Adipose tissue (tissue), 3 donors: ENCODE measurements around the gene FARSA. TPM values are rescaled to one million over a fixed set of nuclear protein-coding genes. Genes with fewer than 3 reads are reported as not detected.

ENCODE experiments used
- H3K27ac ChIP-seq: one replicate; pipeline ENCODE4 v1.5.1; 2013; ENCODE audit warnings: low read depth, low read length
- WGBS, 3 donors: extraction: QIAGEN DNeasy Blood & Tissue Kit; methylation state at CpG; one replicate each; pipeline ENCODE4 v1.1.7; 2013; 5-methylcytosine and 5-hydroxymethylcytosine counted together
- polyA plus RNA-seq, 3 donors: library from polyadenylated mRNA; stranded (reverse); fragments of 200-250 nt; gene quantifications; one replicate each; pipeline ENCODE4 v1.2.3, GENCODE V29; 2013
- donor health status: healthy with polysubstance abuse.
- donor health status: Bipolar disorder and iron deficiency.
- donor health status: healthy.

The FARSA gene
- polyA plus RNA-seq, 3 donors, result 34.0 to 47.6 (median 35.0) TPM

DNA sequence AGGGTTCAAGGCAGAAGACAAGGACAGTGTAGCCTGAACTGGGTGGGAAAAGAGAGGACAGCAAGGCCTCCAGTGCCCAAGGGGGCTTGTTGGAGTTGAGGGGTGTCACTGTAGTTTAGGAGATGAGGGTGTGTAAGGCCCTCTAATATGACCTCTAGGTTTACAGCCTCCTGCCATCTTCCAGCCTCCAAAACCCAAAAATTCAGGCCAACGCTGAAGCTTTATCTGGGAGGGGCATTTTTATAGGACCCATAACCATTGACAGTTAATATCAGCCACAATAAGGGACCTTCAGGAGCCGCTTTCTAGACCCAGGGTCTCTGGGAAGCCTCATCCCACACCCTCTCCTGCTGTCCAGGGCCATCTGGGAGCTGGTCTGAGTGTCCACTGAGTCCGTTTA is 49.3 kb downstream of the FARSA start:
- WGBS, 3 donors, result 92 to 95% (median 95%) methylated on average over 3 of the region's 3 CpGs

DNA sequence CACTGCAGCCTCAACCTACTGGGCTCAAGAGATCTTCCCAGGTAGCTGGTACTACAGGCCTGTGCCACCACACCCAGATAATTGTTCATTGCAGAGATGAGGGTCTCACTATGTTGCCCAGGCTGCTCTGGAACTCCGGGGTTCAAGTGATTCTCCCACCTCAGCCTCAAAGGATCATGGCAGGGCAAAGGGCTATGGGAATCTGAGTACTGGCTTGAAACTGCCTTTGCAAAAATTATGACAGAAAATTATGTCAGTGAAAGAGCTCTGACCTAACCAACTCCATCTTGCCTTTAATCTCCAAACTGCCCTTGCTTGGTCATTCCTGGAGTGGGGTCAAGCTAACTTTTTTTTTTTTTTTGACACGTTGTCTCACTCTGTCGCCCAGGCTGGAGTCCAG is 50.9 kb downstream of the FARSA start:
- H3K27ac ChIP-seq, result no peak overlapping the region
- WGBS, 3 donors, result 73 to 85% (median 75%) methylated on average over 3 of the region's 3 CpGs

More for the DNA sequence above, 49.3 kb downstream of the FARSA start:
- no peak overlapping the region for H3K27ac ChIP-seq

GRCh38 chr19:12881172-12881808 is 52.2 kb downstream of the FARSA start, which contains the start of gene DNASE2:
TSS of gene DNASE2 (minus strand) at chr19:12881449. CDS start at chr19:12881375, 74 bp downstream.
- WGBS, 3 donors, result 0% methylated on average over 34 to 38 of the region's 38 CpGs

DNA sequence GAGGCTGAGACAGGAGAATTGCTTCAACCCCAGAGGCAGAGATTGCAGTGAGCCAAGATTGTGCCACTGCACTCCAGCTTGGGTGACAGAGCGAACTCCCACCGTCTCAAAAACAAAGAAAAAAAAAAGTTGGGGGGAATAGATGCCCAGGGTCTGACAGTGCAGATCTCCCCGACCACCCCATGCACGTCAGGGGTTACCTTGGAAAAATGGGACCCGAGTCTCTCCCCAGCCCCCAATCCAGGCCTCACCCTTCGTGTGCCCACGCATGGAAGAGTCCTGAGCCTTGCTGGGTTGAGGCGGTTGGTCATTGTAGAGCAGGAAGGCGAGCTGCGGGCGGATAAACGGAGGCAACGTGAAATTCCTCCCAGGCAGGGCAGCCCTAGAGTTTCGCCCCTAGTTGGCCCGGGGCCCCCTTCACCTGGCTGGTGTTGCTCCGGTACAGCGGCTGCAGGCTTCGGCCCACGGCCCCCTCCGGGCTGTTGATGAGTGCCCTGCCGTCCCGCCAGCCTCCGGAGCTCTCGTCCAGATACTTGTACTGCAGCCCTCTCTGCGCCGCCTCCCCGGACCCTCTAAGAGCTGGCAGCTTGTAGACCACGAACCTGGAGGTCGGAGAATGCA is 52.9 kb downstream of the FARSA start:
- 7 to 20% (median 18%) methylated on average over 29 of the region's 29 CpGs for WGBS, 3 donors
- H3K27ac ChIP-seq, result no peak overlapping the region

More at GRCh38 chr19:12881172-12881808, 52.2 kb downstream of the FARSA start, which contains the start of gene DNASE2:
- no peak within 1 kb of the TSS for H3K27ac ChIP-seq

DNA sequence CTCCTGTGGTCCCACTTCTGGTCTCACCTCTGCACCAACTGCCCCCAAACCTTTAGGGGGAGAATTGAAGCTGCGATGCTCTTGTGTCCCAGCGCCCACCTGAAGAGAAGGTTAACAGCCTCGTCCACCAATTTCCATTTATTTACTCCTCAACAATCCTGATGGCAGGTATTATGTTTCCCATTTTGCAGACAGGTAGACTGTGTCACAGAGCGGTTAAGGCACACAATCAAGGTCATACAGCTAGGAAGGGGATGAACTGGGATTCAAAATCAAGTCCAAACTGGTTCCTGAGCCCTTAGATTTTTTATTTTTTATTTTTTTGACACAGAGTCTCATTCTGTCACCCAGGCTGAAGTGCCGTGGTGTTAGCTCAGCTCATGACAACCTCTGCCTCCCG is 58.4 kb downstream of the FARSA start:
- 92 to 98% (median 95%) methylated on average over 6 of the region's 6 CpGs for WGBS, 3 donors

GRCh38 chr19:12873891-12874745 is 59.4 kb downstream of the FARSA start:
- H3K27ac ChIP-seq, result no peak overlapping the region
- WGBS, 3 donors, result 83 to 91% (median 90%) methylated on average over 68 to 86 of the region's 86 CpGs

More for the DNA sequence above, 58.4 kb downstream of the FARSA start:
- no peak overlapping the region for H3K27ac ChIP-seq

DNA sequence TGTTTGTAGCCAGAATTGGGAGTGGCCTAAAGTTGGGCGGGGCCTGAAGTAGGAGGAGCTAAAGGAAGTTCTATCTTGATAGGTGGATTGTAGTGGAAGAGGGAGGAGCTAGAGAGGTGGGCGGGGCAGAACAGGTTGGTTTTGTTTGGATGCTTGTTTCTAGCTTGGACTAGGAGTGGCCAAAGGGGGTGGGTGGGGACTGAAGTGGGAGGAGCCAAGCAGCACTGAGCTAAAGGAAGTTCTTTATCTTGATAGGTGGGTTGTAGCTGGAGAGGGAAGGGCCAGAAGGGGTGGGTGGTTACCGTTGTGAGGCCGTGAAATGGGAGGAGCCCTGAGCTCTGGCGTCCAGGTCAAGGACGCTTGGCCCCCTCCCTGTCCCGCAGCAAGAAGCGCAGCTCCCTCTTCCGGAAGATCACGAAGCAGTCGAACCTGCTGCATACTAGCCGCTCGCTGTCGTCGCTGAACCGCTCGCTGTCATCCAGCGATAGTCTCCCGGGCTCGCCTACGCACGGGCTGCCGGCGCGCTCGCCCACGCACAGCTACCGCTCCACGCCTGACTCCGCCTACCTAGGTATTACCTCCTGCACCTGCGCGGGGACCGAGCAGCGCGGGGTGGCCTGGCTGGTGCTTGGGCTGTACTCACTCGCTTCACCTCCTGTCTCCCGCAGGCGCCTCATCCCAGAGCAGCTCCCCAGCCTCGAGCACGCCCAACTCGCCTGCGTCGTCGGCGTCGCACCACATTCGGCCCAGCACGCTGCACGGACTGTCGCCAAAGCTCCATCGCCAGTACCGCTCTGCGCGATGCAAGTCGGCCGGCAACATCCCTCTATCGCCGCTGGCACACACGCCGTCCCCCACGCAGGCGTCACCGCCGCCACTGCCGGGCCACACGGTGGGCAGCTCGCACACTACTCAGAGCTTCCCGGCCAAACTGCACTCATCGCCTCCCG is 60.3 kb downstream of the FARSA start:
- 51 to 68% (median 56%) methylated on average over 59 to 70 of the region's 70 CpGs for WGBS, 3 donors
- H3K27ac ChIP-seq, result no peak overlapping the region

Other genes with a start within 250 kb of the FARSA start
- not detected for gene GNG14, start 245.7 kb downstream of the FARSA start, polyA plus RNA-seq
- gene FBXW9, start 237.1 kb downstream of the FARSA start, polyA plus RNA-seq, result 1 to 10 TPM; 3.9 to 7.4 (median 6.6) TPM
- gene TNPO2, start 209.8 kb downstream of the FARSA start, polyA plus RNA-seq, result 10 to 100 TPM; 14.3 to 36.9 (median 21.9) TPM
- 100 to 1,000 TPM; 143 to 267 (median 219) TPM for gene TRIR, start 199.0 kb downstream of the FARSA start, polyA plus RNA-seq
- gene GET3, start 196.2 kb downstream of the FARSA start, polyA plus RNA-seq, result 10 to 100 TPM; 50.9 to 94.1 (median 93.1) TPM
- gene BEST2, start 181.9 kb downstream of the FARSA start, polyA plus RNA-seq, result under 1 TPM in 1 of 3 donors, not detected in 2; 0.07 TPM
- gene HOOK2, start 158.2 kb downstream of the FARSA start, polyA plus RNA-seq, result 100 to 1,000 TPM in 1 of 3 donors, 10 to 100 TPM in 2; 41.1 to 210 (median 57.2) TPM
- gene JUNB, start 142.2 kb downstream of the FARSA start, polyA plus RNA-seq, result 1,000 to 10,000 TPM in 2 of 3 donors, 100 to 1,000 TPM in 1; 120 to 1,553 (median 1,136) TPM
- gene PRDX2, start 131.9 kb downstream of the FARSA start, polyA plus RNA-seq, result 100 to 1,000 TPM; 159 to 386 (median 207) TPM
- 1 to 10 TPM in 1 of 3 donors, under 1 TPM in 2; 0.38 to 1.8 (median 0.52) TPM for gene THSD8, start 131.6 kb downstream of the FARSA start, polyA plus RNA-seq
- 1 to 10 TPM; 3.3 to 6.4 (median 5.6) TPM for gene RNASEH2A, start 127.1 kb downstream of the FARSA start, polyA plus RNA-seq
- under 1 TPM in 2 of 3 donors, not detected in 1; 0.10 to 0.46 TPM for gene RTBDN, start 99.1 kb downstream of the FARSA start, polyA plus RNA-seq
- 1 to 10 TPM in 1 of 3 donors, under 1 TPM in 1, not detected in 1; 0.18 to 2.3 TPM for gene MAST1, start 95.2 kb downstream of the FARSA start, polyA plus RNA-seq
- 10 to 100 TPM; 15.6 to 29.0 (median 28.1) TPM for gene DNASE2, start 52.3 kb downstream of the FARSA start, polyA plus RNA-seq
- gene KLF1, start 46.5 kb downstream of the FARSA start, polyA plus RNA-seq, result under 1 TPM in 2 of 3 donors, not detected in 1; 0.04 to 0.07 TPM
- gene GCDH, start 42.6 kb downstream of the FARSA start, polyA plus RNA-seq, result 10 to 100 TPM; 27.2 to 73.8 (median 27.3) TPM
- gene SYCE2, start 14.4 kb downstream of the FARSA start, polyA plus RNA-seq, result 1 to 10 TPM in 1 of 3 donors, under 1 TPM in 1, not detected in 1; 0.05 to 1.2 TPM
- 100 to 1,000 TPM; 215 to 433 (median 312) TPM for gene CALR, start 4.9 kb upstream of the FARSA start, polyA plus RNA-seq
- 100 to 1,000 TPM in 2 of 3 donors, 10 to 100 TPM in 1; 58.1 to 159 (median 133) TPM for gene RAD23A, start 12.2 kb upstream of the FARSA start, polyA plus RNA-seq
- 10 to 100 TPM; 34.2 to 51.5 (median 38.2) TPM for gene GADD45GIP1, start 23.5 kb upstream of the FARSA start, polyA plus RNA-seq
- gene DAND5, start 35.9 kb upstream of the FARSA start, polyA plus RNA-seq, result under 1 TPM; 0.04 to 0.11 (median 0.05) TPM
- 10 to 100 TPM; 12.3 to 88.6 (median 77.6) TPM for gene NFIX, start 61.8 kb upstream of the FARSA start, polyA plus RNA-seq
- 10 to 100 TPM in 1 of 3 donors, 1 to 10 TPM in 2; 1.9 to 10.3 (median 7.9) TPM for gene LYL1, start 169.1 kb upstream of the FARSA start, polyA plus RNA-seq
- 10 to 100 TPM; 25.0 to 38.9 (median 36.7) TPM for gene TRMT1, start 183.0 kb upstream of the FARSA start, polyA plus RNA-seq
- gene NACC1, start 184.6 kb upstream of the FARSA start, polyA plus RNA-seq, result 10 to 100 TPM in 2 of 3 donors, 1 to 10 TPM in 1; 7.9 to 21.0 (median 16.1) TPM
- 10 to 100 TPM; 34.5 to 69.2 (median 63.1) TPM for gene STX10, start 216.7 kb upstream of the FARSA start, polyA plus RNA-seq
- 100 to 1,000 TPM in 2 of 3 donors, 10 to 100 TPM in 1; 65.5 to 532 (median 190) TPM for gene IER2, start 216.7 kb upstream of the FARSA start, polyA plus RNA-seq